Prostate gland (tissue), 2 donors: Measurements from ENCODE around the gene PIGU.

ENCODE experiments used
- POLR2AphosphoS5 ChIP-seq: sonication (generic); formaldehyde crosslinking; IDR thresholded peaks from one replicate; pipeline ENCODE4 v1.6.1; 2017; ENCODE audit warnings: antibody characterized with exemption
- TF ChIP-seq, protein P1 (sequence below), 4 experiments: fragments of 200-600 bp in 2 of 4; fragments of 450-650 bp in 2 of 4; sonication (generic) in 2 of 4; IDR thresholded peaks; 1 replicate in 3 of 4; 2 replicates in 1 of 4; pipeline ENCODE4 v1.5.1; 2016 to 2019; ENCODE audit warnings: antibody characterized with exemption in 4 of 4, mild to moderate bottlenecking in 2 of 4, moderate library complexity in 2 of 4

GRCh38 chr20:34615477-34615876 is 61.4 kb downstream of the PIGU start:
- TF ChIP-seq, protein P1, sequence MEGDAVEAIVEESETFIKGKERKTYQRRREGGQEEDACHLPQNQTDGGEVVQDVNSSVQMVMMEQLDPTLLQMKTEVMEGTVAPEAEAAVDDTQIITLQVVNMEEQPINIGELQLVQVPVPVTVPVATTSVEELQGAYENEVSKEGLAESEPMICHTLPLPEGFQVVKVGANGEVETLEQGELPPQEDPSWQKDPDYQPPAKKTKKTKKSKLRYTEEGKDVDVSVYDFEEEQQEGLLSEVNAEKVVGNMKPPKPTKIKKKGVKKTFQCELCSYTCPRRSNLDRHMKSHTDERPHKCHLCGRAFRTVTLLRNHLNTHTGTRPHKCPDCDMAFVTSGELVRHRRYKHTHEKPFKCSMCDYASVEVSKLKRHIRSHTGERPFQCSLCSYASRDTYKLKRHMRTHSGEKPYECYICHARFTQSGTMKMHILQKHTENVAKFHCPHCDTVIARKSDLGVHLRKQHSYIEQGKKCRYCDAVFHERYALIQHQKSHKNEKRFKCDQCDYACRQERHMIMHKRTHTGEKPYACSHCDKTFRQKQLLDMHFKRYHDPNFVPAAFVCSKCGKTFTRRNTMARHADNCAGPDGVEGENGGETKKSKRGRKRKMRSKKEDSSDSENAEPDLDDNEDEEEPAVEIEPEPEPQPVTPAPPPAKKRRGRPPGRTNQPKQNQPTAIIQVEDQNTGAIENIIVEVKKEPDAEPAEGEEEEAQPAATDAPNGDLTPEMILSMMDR (IDR thresholded peaks at IDR 0.05): no peak
- no peak for TF ChIP-seq POLR2AphosphoS5
